ENCODE results near the gene CDH23.

CDH23 gene

DNA sequence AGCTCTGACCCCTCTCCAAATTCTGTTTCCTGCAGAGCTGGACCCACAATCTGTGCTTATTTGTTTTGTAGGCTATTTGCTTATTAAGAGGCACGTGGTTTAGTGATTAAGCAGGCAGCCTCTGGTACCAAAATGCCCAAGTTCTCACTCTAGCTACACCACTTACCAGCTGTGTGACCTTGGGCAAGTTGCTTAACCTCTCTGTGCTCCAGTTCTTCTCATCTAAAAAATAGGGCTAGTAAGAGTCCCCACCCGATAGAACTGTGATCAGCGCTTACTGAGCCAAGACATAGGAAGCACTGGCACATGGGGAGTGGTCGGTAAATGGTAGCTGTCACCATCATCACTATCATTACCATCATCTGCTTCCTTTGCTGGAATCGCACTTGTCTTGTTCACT, 302.0 kb downstream of the CDH23 start:
- Histone ChIP-seq H3K4me2 (ENCODE audit: low read length) (no peak overlapping the region), H4K20me1 (ENCODE audit: control insufficient read depth, insufficient read depth, low read depth, low read length) (peaks cover 5% of the 10 kb centered on the region; the same call in 1 of the 2 replicates), H3F3A (ENCODE audit: control insufficient read depth, insufficient read depth) (no peaks in the 10 kb centered on the region), H3K36me3 (ENCODE audit: control insufficient read depth, low read length) (no peaks in the 10 kb centered on the region), H3K9me3 (ENCODE audit: control insufficient read depth, insufficient read depth, low read length) (no peaks in the 10 kb centered on the region), H3K27me3 (ENCODE audit: control insufficient read depth, low read length) (peaks cover 19% of the 10 kb centered on the region), H3K4me3 (ENCODE audit: low read length) (no peak overlapping the region), H3K4me1 (ENCODE audit: control insufficient read depth, low read length) (peaks cover 33% of the 10 kb centered on the region), H3K9me2 (replicated peaks; ENCODE audit: control insufficient read depth, low read length) (no peaks in the 10 kb centered on the region), H3K79me2 (ENCODE audit: control insufficient read depth, low read length) (no peaks in the 10 kb centered on the region), H3K27ac (ENCODE audit: low read depth, low read length) (no peak overlapping the region)
- TF ChIP-seq EZH2phosphoT487 (IDR thresholded peaks at IDR 0.05; ENCODE audit: borderline replicate concordance, low read length) = no peak
- TF ChIP-seq, protein P1, sequence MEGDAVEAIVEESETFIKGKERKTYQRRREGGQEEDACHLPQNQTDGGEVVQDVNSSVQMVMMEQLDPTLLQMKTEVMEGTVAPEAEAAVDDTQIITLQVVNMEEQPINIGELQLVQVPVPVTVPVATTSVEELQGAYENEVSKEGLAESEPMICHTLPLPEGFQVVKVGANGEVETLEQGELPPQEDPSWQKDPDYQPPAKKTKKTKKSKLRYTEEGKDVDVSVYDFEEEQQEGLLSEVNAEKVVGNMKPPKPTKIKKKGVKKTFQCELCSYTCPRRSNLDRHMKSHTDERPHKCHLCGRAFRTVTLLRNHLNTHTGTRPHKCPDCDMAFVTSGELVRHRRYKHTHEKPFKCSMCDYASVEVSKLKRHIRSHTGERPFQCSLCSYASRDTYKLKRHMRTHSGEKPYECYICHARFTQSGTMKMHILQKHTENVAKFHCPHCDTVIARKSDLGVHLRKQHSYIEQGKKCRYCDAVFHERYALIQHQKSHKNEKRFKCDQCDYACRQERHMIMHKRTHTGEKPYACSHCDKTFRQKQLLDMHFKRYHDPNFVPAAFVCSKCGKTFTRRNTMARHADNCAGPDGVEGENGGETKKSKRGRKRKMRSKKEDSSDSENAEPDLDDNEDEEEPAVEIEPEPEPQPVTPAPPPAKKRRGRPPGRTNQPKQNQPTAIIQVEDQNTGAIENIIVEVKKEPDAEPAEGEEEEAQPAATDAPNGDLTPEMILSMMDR (IDR thresholded peaks at IDR 0.05; ENCODE audit: low read depth, low read length, poor library complexity, severe bottlenecking) = no peak

DNA sequence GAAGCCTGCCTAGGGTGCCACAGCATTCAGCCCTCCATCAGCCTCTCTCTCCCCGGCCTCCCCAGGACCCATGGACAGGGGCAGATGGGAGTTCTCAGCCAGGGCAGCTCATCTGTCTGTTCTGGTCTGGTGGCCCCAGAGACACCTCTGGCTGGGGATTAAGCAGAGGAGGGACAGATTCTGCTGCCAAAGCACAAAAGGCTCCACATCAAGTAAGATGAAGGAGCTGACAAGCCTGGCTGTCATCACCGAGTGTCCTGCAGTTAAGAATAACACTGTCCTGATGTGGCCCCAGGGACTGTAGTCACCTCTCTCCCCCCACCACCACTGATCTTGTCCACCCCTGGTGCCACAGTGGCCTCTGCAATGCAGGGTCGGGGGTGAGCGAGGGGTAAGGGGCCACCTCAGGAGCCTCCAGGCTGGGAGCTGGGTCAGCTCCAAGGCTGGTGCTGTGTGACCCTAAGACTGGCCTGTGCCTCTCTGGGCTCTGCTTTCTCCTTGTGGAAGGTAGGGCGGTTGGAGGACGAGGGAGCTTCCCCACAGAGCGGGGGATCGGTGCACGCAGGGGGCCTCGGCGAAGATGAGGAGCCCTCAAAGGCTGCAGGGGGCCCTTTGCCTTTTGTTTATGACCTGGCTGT, 304.1 kb downstream of the CDH23 start:
- H3K36me3 ChIP-seq (ENCODE audit: control insufficient read depth, low read length) = no peaks in the 10 kb centered on the region
- H4K20me1 ChIP-seq (ENCODE audit: control insufficient read depth, insufficient read depth, low read depth, low read length) = no peaks in the 10 kb centered on the region
- H3K27me3 ChIP-seq (ENCODE audit: control insufficient read depth, low read length) = peaks cover 19% of the 10 kb centered on the region
- no peaks in the 10 kb centered on the region for H3K79me2 ChIP-seq (ENCODE audit: control insufficient read depth, low read length)
- no peaks in the 10 kb centered on the region for H3F3A ChIP-seq (ENCODE audit: control insufficient read depth, insufficient read depth)
- H3K27ac ChIP-seq (ENCODE audit: low read depth, low read length) = no peak overlapping the region
- H3K4me1 ChIP-seq (ENCODE audit: control insufficient read depth, low read length) = peaks cover 12% of the 10 kb centered on the region
- no peaks in the 10 kb centered on the region for H3K9me3 ChIP-seq (ENCODE audit: control insufficient read depth, insufficient read depth, low read length)
- no peaks in the 10 kb centered on the region for H3K9me2 ChIP-seq (replicated peaks; ENCODE audit: control insufficient read depth, low read length)
- TF ChIP-seq, protein P1 (IDR thresholded peaks at IDR 0.05; ENCODE audit: low read depth, low read length, poor library complexity, severe bottlenecking) = no peak
- TF ChIP-seq EZH2phosphoT487 (IDR thresholded peaks at IDR 0.05; ENCODE audit: borderline replicate concordance, low read length) = no peak
- H3K4me3 ChIP-seq (ENCODE audit: low read length) = no peak overlapping the region
- no peak overlapping the region for H3K4me2 ChIP-seq (ENCODE audit: low read length)

DNA sequence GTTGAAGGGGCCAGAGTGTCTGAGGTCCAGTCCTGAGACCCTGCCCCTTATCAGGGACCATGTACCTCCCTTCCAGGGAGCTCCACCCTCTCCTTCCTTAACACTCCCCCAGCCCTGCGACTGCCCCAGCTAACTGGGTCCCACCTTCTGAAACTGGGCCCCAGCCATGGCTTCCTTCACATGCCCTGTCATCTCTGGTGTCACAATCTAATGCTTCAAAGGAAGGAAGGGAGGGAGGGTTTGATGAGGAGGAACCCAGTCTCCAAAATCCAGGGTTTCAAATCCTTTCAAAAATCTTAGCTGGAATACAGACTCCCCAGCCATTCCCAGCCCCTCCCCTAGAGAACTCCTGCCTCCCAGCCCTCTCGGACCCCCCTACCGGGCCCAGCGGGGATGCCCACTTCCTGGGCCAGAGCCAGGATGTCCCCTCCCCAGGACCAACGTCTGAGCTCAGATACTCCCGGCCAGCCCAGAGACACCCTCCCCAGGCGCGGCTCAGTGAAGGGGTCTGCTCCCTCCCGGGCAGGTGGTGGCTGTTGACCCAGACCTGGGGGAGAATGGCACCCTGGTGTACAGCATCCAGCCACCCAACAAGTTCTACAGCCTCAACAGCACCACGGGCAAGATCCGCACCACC, 304.9 kb downstream of the CDH23 start:
- Histone ChIP-seq H3K9me3 (ENCODE audit: control insufficient read depth, insufficient read depth, low read length) (no peaks in the 10 kb centered on the region), H3K27me3 (ENCODE audit: control insufficient read depth, low read length) (peaks cover 19% of the 10 kb centered on the region), H3K9me2 (replicated peaks; ENCODE audit: control insufficient read depth, low read length) (no peaks in the 10 kb centered on the region), H3K4me3 (ENCODE audit: low read length) (no peak overlapping the region), H3K4me2 (ENCODE audit: low read length) (no peak overlapping the region), H3K27ac (ENCODE audit: low read depth, low read length) (no peak overlapping the region), H3K36me3 (ENCODE audit: control insufficient read depth, low read length) (no peaks in the 10 kb centered on the region), H4K20me1 (ENCODE audit: control insufficient read depth, insufficient read depth, low read depth, low read length) (no peaks in the 10 kb centered on the region), H3K4me1 (ENCODE audit: control insufficient read depth, low read length) (peaks cover 4% of the 10 kb centered on the region), H3F3A (ENCODE audit: control insufficient read depth, insufficient read depth) (no peaks in the 10 kb centered on the region), H3K79me2 (ENCODE audit: control insufficient read depth, low read length) (no peaks in the 10 kb centered on the region)
- no peak for TF ChIP-seq EZH2phosphoT487 (IDR thresholded peaks at IDR 0.05; ENCODE audit: borderline replicate concordance, low read length)

DNA sequence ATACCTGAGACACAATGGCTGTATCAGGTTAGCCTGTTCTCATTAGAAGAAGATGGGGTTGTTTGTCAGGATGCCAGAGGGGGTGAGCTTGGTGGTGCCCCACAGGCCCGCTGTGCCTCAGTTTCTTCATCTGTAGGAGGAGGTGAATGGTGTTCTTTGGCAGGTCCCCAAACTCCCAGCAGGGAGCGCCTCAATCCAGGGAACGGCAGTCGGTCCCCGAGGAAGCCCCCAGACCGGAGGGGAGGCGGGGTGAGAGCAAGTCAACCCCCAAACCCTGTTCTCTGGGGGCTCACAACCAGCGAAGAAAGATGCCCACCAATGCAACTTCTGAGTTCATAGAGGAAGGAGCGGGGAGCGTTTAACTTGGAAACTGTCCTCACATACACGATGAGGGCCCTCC, 306.9 kb downstream of the CDH23 start:
- Histone ChIP-seq H3K9me2 (replicated peaks; ENCODE audit: control insufficient read depth, low read length) (no peaks in the 10 kb centered on the region), H3K79me2 (ENCODE audit: control insufficient read depth, low read length) (no peaks in the 10 kb centered on the region), H3K27me3 (ENCODE audit: control insufficient read depth, low read length) (peaks cover 17% of the 10 kb centered on the region), H3K36me3 (ENCODE audit: control insufficient read depth, low read length) (no peaks in the 10 kb centered on the region), H3K4me1 (ENCODE audit: control insufficient read depth, low read length) (no peaks in the 10 kb centered on the region), H3K4me2 (ENCODE audit: low read length) (no peak overlapping the region), H3K27ac (ENCODE audit: low read depth, low read length) (no peak overlapping the region), H3K9me3 (ENCODE audit: control insufficient read depth, insufficient read depth, low read length) (no peaks in the 10 kb centered on the region), H4K20me1 (ENCODE audit: control insufficient read depth, insufficient read depth, low read depth, low read length) (no peaks in the 10 kb centered on the region), H3F3A (ENCODE audit: control insufficient read depth, insufficient read depth) (no peaks in the 10 kb centered on the region), H3K4me3 (ENCODE audit: low read length) (no peak overlapping the region)
- no peak for TF ChIP-seq EZH2phosphoT487 (IDR thresholded peaks at IDR 0.05; ENCODE audit: borderline replicate concordance, low read length)
- TF ChIP-seq, protein P1 (IDR thresholded peaks at IDR 0.05; ENCODE audit: low read depth, low read length, poor library complexity, severe bottlenecking) = no peak
